ENCODE results near the gene IRF2BPL. TPM values are rescaled to one million over a fixed set of nuclear protein-coding genes. Genes with fewer than 3 reads are reported as not detected.

The IRF2BPL gene
- total RNA-seq, result 18.1 TPM

DNA sequence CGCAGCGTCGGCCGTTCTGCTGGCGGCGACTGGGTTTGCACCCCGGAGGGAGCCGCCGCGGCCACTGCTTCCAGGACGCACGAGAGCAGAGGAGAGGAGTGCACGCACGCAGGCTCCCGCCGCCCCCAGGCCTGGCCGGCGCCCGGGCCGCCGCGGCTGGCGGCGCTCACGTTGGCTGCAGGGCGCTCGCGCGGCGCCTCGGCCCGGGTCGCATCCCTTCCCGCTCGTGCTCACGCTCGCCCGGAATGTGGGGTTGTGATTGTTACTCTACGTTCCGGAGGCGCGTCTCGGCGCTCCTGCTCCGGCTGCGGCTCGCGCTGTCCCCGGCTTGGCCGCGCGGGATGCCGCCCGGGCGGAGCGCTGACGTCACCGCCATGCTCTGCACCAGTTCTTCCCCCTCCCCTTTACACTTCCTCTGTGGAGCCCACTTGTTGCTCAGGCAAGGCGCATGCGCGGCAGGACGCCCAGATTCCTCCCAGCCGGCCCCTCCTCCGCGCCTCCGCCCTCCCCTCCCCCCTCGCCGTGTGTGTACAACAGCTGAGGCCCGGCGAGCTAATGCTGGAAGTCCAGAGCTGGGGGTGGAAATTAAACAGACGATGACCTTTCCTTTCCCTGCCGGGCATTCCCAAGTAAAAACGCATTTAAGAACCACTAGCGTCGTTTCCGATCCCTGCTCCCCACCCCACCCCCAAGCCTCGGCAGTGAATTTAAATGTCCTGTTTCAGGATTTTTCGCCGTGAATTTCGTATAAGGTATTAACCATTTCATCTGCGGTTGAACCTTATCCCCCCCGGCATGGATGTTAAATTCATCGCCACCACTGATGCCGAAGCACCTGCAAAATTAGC lies at the start of gene IRF2BPL:
TSS of gene IRF2BPL (minus strand) at position 325 of the 848 bp plus-strand sequence. CDS start 916 bp downstream, outside the sequence.
- ATAC-seq (peak; percentile 61), DNase-seq (ENCODE audit: low spot score) (peak; percentile 99)

- ATAC-seq, result peak; percentile 9
- DNase-seq (ENCODE audit: low spot score), result no peak
These were observed 48.5 kb upstream of the IRF2BPL start for GRCh38 chr14:77077040-77077439.

DNA sequence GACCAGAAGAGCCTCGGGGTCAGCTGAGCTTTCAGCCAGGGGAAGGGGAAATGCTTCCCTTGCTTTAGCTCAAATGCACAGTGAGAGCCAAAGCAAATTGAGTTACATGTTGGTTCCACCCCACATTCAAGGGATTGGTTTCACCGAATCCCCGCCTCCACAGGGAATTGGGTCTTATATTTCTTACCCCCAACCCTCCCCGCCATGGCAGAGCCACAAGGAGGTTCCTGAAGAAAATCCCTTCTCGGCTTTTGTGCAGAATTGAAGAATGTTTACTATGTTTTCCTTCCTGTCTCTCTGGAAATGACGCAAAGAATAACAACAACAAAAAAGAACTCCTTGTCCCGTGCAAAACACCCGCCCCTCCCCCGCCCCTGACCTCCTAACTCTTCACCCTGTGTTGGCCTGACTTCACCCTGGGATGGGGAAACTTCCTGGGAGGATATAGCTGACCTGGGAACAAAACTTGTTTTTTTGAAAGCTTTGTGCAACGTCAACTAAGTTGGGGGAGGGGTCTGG lies 47.7 kb upstream of the IRF2BPL start:
- ATAC-seq, result peak; percentile 84
- peak; percentile 81 for DNase-seq (ENCODE audit: low spot score)

DNA sequence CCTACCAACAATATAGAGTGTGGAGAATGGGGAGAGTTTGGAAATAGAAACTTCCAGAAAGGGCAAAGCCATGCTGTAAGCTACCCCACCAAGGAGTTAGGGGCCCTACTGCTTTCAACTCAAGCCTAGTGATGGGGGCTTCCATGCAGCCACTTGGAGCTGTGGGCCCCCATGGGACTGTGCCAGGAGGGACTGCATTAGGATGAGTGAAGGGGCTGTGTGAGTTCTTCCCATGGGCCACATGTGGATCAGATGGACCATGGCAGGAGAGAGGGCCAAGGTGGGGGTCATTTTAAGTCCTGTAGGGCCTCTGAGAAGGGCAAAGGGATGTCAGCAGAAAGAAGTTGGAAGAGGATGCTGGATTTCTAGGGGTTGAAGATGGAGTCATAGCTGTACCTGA lies 46.5 kb upstream of the IRF2BPL start:
- ATAC-seq (no peak), DNase-seq (ENCODE audit: low spot score) (no peak)

DNA sequence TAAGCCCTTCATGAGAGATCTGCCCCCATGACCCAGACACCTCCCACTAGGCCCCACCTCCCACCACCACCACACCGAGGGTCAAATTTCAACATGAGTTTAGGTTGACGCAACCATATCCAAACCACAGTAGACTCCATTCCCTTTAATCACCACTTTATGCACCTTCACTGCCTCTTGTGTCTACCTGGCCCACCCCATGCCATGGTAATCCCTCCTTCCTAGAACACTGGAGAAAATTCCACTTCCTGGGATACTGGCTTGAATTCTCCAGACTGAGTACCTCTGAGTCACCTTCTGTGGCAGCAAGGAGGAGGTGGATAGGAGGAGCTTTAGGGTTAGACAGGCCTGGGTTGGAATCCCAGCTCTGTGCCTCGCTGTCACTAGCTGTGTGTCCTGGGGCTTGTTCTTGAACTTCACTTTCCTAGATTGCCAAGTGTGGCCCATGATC lies 43.5 kb upstream of the IRF2BPL start:
- peak; percentile 74 for DNase-seq (ENCODE audit: low spot score)
- ATAC-seq, result peak; percentile 55

- no peak for ATAC-seq
- no peak for DNase-seq (ENCODE audit: low spot score)
These were observed 41.0 kb upstream of the IRF2BPL start for GRCh38 chr14:77069551-77069950.

- ATAC-seq (no peak), DNase-seq (ENCODE audit: low spot score) (no peak)
These were observed 40.2 kb upstream of the IRF2BPL start for GRCh38 chr14:77068517-77069200.

DNA sequence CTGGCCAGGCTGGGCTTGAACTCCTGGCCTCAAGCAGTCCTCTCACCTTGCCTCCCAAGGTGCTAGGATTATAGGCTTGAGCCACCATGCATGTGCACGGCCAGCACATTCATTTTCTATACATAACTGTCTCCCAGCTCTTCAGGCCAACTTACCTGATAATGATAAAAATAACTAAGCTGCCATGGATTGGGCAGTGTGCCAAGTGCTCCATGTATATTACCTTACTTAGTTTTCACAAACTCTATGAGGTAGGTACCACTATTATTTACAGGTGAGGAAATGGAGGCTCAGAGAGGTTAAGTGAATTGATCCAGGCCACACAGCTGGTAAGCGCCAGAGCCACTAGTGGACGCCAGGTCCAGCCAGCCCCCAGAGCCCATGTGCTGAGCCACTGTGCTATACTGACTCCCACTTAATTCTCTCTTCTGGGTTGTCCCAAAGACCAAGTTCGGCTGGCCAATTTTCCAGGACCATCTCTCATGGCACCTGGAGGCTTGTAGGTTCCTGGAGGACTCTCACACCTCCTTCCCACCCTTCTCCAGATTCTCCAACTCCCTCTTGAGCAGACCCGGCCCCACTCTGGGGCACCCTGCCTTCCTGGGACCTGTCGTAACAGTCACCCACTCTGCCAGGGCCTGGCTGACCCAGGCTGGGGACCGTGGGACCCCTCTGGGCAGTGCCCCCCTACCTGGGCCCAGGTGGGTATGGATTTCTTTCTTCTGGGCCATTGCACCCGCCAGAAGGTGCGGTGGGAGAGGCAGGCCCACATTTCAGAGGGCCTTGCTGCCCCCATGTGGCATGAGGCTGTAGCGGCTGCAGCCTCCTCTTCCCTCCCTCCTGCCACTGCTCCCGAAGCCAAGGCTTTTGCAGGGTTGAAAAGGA lies 39.4 kb upstream of the IRF2BPL start:
- DNase-seq (ENCODE audit: low spot score) (peak; percentile 71), ATAC-seq (peak; percentile 86)

GRCh38 chr14:77066578-77067172 lies 38.2 kb upstream of the IRF2BPL start:
- ATAC-seq, result no peak
- no peak for DNase-seq (ENCODE audit: low spot score)

DNA sequence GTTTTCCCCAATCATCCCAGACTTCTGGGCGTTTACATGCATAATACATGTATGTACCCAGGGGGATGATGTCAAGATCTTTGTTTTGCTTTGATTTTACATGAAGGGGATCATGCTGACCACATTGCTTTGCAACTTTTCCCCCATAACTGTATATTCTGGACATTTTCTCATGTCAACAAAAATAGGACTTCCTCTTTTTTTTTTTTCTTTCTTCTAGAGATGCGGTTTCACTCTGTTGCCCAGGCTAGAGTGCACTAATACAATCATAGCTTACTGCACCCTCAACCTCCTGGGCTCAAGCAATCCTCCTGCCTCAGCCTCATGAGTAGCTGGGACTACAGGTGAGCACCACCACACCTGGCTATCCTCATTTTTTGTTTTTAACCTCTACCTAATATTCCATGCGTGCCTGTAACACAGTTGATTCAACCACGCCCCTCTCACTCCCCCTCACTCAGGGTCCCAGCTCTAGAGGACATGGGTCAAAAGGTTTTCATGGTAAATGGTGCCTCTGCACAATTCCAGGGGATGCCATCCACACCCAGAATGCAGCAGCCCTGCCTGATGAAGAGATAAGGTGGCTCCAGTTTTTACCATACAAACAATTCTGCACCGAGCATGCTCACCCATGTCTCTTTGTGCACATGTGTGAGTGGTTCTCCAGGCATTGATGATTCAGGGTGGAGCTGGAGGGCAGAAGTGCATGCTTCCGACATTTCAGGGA lies 37.5 kb upstream of the IRF2BPL start:
- DNase-seq (ENCODE audit: low spot score) (no peak), ATAC-seq (no peak)

DNA sequence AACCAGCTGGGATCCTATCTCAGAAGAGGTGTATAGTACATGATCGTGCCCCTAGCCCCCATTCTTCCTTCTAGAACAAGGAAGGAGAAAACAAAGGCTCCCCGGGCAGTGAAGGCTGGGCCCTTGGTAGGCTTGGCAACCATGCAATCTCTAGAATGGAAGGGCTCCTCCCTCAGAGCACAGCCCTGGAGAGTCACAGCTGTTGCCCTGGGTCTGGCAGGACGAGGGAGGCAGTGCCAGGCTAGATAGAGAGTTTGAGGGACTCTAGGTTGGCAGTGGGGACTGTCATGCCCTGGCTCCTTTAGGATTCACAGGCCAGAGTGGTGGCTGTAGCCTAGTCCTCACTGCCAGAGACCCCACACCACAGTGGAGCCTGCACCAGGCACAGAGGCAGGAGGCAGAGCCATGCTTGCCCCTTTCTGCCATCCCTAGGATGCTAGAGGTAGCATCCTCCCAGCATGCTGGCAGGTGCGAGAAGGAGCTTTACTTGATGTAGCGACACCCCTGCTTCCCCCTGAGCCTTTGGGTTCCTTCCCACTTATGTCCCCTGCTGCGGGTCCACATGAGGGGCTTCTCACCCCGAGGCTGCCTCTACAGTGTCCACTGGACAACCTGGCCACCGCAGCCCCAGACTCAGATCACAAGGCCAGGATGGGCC lies 36.1 kb upstream of the IRF2BPL start:
- DNase-seq (ENCODE audit: low spot score), result no peak
- no peak for ATAC-seq

DNA sequence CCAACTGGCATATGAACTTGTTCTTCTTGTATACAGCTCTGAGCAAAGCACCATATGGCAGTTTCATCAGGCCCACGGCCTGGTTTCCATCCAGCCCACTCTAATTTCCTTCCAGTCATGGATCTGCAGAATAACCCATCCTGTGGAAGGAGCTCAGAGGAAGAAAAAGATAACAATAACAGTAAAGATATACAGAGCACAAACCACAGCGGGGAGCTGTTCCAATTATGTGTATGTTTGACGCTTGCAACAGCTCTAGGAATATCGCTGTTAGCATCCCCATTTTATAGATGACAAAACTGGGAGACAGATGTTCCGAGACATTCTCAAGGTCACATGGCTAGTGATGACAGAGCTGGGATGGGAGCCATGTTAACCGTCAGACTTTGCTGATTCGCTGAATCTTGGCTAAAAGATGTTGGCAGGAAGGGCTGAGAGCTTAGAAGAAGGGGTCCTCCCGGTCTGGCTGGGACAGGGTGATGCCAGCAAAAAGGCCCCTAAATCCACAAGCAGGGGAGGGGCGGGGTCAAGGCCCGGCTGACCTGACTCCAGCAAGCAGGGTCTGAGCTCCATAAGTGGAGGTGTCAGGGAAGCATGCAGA lies 35.2 kb upstream of the IRF2BPL start:
- no peak for ATAC-seq

DNA sequence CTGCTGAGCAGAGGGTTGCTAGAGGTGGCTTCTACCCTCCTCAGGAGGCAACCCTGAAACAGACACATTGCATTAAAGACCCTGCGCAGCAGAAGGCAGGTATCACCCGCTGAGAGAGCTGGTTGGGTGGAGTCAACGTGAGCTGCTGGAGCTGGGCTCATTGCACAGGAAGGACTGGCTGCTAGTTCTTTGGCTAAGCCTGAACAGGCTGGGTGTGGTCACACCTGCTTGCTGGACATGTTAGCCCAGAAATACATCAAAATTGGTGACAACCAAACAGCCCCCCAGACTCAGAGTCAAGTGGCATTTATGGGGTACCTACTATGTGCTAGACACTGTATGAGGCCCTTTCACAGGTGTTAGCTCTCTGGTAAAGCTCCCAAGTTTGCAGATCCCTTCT lies 33.8 kb upstream of the IRF2BPL start:
- ATAC-seq (no peak), DNase-seq (ENCODE audit: low spot score) (no peak)

More for the DNA sequence above, 35.2 kb upstream of the IRF2BPL start:
- no peak for DNase-seq (ENCODE audit: low spot score)

DNA sequence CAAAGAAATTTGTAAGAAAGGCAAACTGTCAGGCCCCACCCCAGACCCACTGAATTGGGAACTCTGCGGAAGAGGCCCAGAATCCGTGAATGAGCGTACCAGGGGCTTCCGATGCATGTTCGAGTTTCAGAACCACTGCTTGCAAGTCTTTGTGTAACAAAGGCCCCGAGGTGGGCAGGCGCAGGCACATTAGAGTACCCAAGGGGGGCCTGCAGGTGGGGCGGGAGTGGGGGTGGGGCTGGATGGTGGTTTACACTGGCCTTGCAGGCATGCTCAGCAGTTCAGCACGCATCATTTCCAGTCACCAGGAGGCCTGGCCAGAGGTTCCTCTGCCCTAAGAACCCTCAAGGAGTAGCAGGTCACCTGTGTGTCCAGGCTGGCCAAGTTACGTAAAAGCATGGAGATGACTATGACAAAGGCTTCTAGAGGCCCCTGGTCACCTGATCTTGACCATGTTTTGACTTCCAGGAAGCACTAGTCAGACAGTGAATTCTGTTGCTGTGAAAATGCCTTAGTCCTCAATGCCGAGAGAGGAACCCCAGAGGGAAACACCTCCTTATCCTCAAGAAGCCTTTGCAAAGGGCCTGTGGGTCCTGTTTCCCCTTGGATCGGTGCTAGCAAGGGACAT lies 33.2 kb upstream of the IRF2BPL start:
- no peak for ATAC-seq
- DNase-seq (ENCODE audit: low spot score), result no peak

- DNase-seq (ENCODE audit: low spot score) (no peak), ATAC-seq (peak; percentile 38)
These were observed 30.9 kb upstream of the IRF2BPL start for GRCh38 chr14:77059276-77059915.

DNA sequence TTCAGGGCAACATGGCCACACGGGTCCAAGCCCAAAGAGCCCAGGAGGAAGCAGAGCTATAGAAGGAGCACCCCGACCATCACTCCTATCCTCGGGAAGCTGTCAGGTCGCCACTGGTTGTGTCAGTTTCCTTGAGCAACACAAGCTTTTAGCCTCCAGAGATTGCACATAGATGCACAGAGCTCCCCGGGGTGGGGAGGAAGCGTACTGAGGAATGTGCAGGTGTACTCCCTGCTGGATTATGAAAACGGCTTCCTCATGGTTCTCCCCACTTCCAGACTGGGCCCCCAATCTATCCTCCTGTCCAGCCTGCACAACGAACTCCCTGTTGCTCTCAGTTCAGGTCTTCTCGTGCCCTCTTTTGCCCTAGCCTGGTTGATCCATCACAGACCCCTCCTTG lies 30.3 kb upstream of the IRF2BPL start:
- ATAC-seq (no peak), DNase-seq (ENCODE audit: low spot score) (no peak)

DNA sequence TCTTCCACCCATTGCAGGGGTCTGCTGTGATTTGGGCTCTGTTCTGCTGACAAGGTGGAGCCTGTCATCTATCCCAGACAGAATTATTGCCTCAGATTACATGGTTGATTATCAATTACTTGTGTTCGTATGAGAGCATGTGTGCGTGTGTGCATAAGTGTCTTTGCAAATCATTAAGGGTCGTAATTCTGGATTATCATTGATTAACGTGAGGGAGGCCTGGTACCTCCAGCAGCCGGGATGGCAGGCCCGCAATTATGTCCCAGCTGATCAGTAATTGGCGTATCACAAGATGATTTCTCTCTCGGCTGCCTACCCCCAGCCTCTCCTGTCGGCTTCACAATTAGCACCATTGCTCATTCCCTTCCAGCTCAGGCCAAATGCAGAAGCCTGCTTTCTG lies 29.6 kb upstream of the IRF2BPL start:
- no peak for ATAC-seq
- DNase-seq (ENCODE audit: low spot score), result no peak

DNA sequence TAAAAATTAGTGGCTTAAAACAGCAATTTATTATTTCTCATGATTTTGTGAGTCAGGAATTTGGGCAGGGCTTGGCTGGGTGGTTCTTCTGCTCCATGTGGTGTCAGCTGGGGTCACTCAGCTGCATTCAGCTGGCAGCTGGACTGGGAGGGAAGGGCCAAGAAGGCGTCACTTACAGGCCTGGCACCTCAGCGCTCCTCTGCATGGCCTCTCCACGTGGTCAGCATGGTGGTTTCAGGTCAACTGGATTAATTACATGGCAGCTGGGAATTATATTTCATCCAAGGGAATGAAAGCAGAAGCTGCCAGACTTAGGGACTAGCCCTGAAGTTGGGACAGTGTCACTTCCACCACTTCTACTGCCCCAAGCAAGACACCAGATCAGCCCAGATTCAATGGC lies 27.5 kb upstream of the IRF2BPL start:
- DNase-seq (ENCODE audit: low spot score), result no peak

More for the DNA sequence above, 27.5 kb upstream of the IRF2BPL start:
- ATAC-seq, result no peak
